Uterus (tissue), 2 donors: ENCODE results near the gene UGT1A4.

Source experiments
- CTCF ChIP-seq, 4 experiments: fragments of 200-600 bp in 2 of 4; fragments of 450-650 bp in 2 of 4; sonication (generic) in 2 of 4; IDR thresholded peaks; one replicate each; pipeline ENCODE4 v1.5.1; 2016 to 2019; ENCODE audit warnings: antibody characterized with exemption in 4 of 4, mild to moderate bottlenecking in 2 of 4, moderate library complexity in 1 of 4
- POLR2A ChIP-seq, 2 donors: fragments of 450-650 bp; IDR thresholded peaks; one replicate each; pipeline ENCODE4 v1.6.1; 2016; ENCODE audit warnings: antibody characterized with exemption in 2 of 2, mild to moderate bottlenecking in 1 of 2, moderate library complexity in 1 of 2

- TF ChIP-seq POLR2A (IDR thresholded peaks at IDR 0.05) (no peak), CTCF (IDR thresholded peaks at IDR 0.05) (no peak)
Measured at GRCh38 chr2:233714121-233714520, 4.4 kb upstream of the UGT1A4 start.
